Panc1 (cell line): ENCODE results near the gene PRLR. TPM values are rescaled to one million over a fixed set of nuclear protein-coding genes. Genes with fewer than 3 reads are reported as not detected.

ENCODE experiments used
- ATAC-seq: fragments of 200-7000 bp; cut with Tn5 transposase; 2 replicates; pipeline ENCODE4 v1.9.1; 2020; ENCODE audit warnings: mild to moderate bottlenecking, moderate library complexity
- BruUV-seq: library from RNA; stranded (reverse); fragments of 400-500 nt; replicated peaks from 2 replicates; lab custom pipeline; 2021; lab: Mats Ljungman, UMichigan
- CTCF ChIA-PET: fragments of 300-600 bp; sonication (Branson Sonifier 250); formaldehyde crosslinking; loops from one replicate; lab custom pipeline; 2022; ENCODE audit warnings: antibody characterized with exemption; lab: Charles Lee
- POLR2A ChIA-PET: fragments of 300-600 bp; sonication (Branson Sonifier 250); formaldehyde crosslinking; loops from one replicate; lab custom pipeline; 2022; ENCODE audit warnings: antibody characterized with exemption; lab: Charles Lee
- DNase-seq: peaks from one replicate; pipeline ENCODE4 v3.0.0-alpha.2; 2010; ENCODE audit warnings: low read depth, low spot score
- H3K27ac ChIP-seq: 2 replicates; pipeline ENCODE4 v1.5.1; 2011; ENCODE audit warnings: mild to moderate bottlenecking, low read length, inconsistent platforms
- H3K27me3 ChIP-seq: fragments of 200-500 bp; sonication (Bioruptor generic); 2 replicates; pipeline ENCODE4 v1.6.0; 2014; ENCODE audit warnings: low read length, inconsistent platforms; ENCODE audit not compliant: control insufficient read depth, insufficient read depth
- H3K36me3 ChIP-seq: fragments of 200-500 bp; sonication (Bioruptor generic); 2 replicates; pipeline ENCODE4 v1.5.1; 2014; ENCODE audit warnings: inconsistent platforms, mild to moderate bottlenecking, low read length, moderate library complexity; ENCODE audit not compliant: control insufficient read depth, insufficient read depth
- H3K4me1 ChIP-seq: 2 replicates; pipeline ENCODE4 v1.5.1; 2011; ENCODE audit warnings: inconsistent platforms, mild to moderate bottlenecking, low read length, moderate library complexity; ENCODE audit not compliant: control insufficient read depth, insufficient read depth
- H3K4me3 ChIP-seq, 2 experiments: 2 replicates each; pipeline ENCODE4 v1.5.1; 2011 to 2012; ENCODE audit warnings: low read depth in 2 of 2, low read length in 2 of 2, mild to moderate bottlenecking in 2 of 2, inconsistent platforms in 1 of 2, moderate library complexity in 1 of 2
- H3K9me3 ChIP-seq: fragments of 200-500 bp; sonication (Bioruptor generic); 2 replicates; pipeline ENCODE4 v1.5.1; 2014; ENCODE audit warnings: low read depth, mild to moderate bottlenecking, inconsistent platforms, low read length, moderate library complexity; ENCODE audit not compliant: control insufficient read depth, insufficient read depth
- POLR2AphosphoS5 ChIP-seq: IDR thresholded peaks from 2 replicates; pipeline ENCODE4 v1.6.1; 2012; ENCODE audit warnings: mild to moderate bottlenecking, low read depth, low read length, moderate library complexity
- REST ChIP-seq, 2 experiments: IDR thresholded peaks; 2 replicates each; pipeline ENCODE4 v1.6.1; 2011 to 2012; ENCODE audit warnings: low read depth in 2 of 2, control low read depth in 1 of 2, low read length in 1 of 2, mild to moderate bottlenecking in 1 of 2, moderate library complexity in 1 of 2; ENCODE audit not compliant: insufficient read depth in 1 of 2
- SIN3A ChIP-seq: IDR thresholded peaks from 2 replicates; pipeline ENCODE4 v1.6.1; 2012; ENCODE audit warnings: low read depth, mild to moderate bottlenecking, low read length, moderate library complexity, borderline replicate concordance; ENCODE audit not compliant: insufficient read depth
- TCF7L2 ChIP-seq: IDR thresholded peaks from 2 replicates; pipeline ENCODE4 v1.6.1; 2011; ENCODE audit warnings: mild to moderate bottlenecking, low read depth, low read length, inconsistent platforms
- in situ Hi-C: cut with HindIII; loops from 2 replicates; pipeline ENCODE4 v1.10.0; 2016; ENCODE audit warnings: low sequenced_read_pairs, low pct_unique_long_range_greater_than_20kb
- intact Hi-C: fragments of 100-400 bp; cut with micrococcal nuclease; formaldehyde crosslinking; loops from one replicate; pipeline ENCODE4 v1.10.0; 2022; ENCODE audit not compliant: unreplicated experiment
- total RNA-seq: library from RNA; stranded (reverse); gene quantifications from one replicate; pipeline ENCODE4 v1.2.1, GENCODE V29; 2021; ENCODE audit not compliant: unreplicated experiment
- TF ChIP-seq, protein P1 (sequence below): fragments of 450-650 bp; IDR thresholded peaks from 2 replicates; pipeline ENCODE4 v1.5.1; 2017; ENCODE audit warnings: mild to moderate bottlenecking

Gene PRLR
- total RNA-seq, 1 experiment from 2014 or later, result 0.46 TPM

- no peaks in the 10 kb centered on the region for H3K9me3 ChIP-seq
- ATAC-seq, result no peak
- TF ChIP-seq TCF7L2 (no peak), SIN3A (no peak)
- in situ Hi-C loops, result no loop called here
- H3K4me1 ChIP-seq, result no peaks in the 10 kb centered on the region
- intact Hi-C loops, result no loop called here
- POLR2A ChIA-PET, result no interaction called here
- BruUV-seq, result no TSS peak
- H3K4me3 ChIP-seq, result no peak overlapping the region
- CTCF ChIA-PET, result no interaction called here
- no peak for DNase-seq
- no peak overlapping the region for H3K27ac ChIP-seq
- H3K36me3 ChIP-seq, result no peaks in the 10 kb centered on the region
- no peaks in the 10 kb centered on the region for H3K27me3 ChIP-seq
These were observed 70.9 kb downstream of the PRLR start for GRCh38 chr5:35159370-35159742.

DNA sequence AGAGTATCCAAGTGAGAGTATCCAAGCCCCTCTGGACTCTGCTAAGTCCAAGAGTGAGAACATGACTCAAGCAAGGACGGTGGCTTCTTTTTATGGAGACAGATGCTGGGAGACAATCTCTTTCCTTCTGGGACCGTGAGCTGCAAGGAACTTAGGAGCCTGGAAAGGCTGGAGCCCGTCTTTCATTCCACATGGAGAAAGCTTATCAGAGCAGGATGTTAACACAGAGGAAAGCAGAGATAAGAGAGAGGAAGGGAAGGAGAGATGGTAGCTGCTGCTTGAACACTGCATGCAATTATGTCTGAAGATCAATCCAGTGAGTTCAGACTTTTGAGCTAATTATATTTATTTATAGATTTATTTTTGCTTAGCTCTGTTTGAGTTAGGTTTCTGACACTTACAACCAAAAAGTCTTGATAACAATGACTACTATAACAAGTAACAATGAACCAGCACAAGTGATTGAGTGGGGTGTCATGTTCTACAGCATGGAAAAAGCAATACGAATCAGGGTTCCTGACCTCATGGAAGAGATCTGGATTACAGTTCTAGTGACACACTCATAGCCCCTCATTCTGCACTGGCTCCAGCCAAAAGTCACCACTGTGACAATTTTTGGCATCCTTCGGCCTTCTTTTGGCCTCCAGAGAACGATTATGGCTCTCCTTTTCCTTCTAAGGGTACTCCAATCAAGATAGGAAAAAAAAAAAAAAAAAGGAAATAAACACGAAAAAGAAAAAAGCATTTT is 71.5 kb downstream of the PRLR start:
- DNase-seq (no peak), ATAC-seq (no peak)
- ChIA-PET CTCF (no interaction called here), POLR2A (no interaction called here)
- Histone ChIP-seq H3K4me3 (no peak overlapping the region), H3K9me3 (no peaks in the 10 kb centered on the region), H3K36me3 (no peaks in the 10 kb centered on the region), H3K27me3 (no peaks in the 10 kb centered on the region), H3K27ac (no peak overlapping the region), H3K4me1 (no peaks in the 10 kb centered on the region)
- intact Hi-C loops, result no loop called here
- in situ Hi-C loops, result no loop called here
- TF ChIP-seq POLR2AphosphoS5, result no peak
- TF ChIP-seq, protein P1, sequence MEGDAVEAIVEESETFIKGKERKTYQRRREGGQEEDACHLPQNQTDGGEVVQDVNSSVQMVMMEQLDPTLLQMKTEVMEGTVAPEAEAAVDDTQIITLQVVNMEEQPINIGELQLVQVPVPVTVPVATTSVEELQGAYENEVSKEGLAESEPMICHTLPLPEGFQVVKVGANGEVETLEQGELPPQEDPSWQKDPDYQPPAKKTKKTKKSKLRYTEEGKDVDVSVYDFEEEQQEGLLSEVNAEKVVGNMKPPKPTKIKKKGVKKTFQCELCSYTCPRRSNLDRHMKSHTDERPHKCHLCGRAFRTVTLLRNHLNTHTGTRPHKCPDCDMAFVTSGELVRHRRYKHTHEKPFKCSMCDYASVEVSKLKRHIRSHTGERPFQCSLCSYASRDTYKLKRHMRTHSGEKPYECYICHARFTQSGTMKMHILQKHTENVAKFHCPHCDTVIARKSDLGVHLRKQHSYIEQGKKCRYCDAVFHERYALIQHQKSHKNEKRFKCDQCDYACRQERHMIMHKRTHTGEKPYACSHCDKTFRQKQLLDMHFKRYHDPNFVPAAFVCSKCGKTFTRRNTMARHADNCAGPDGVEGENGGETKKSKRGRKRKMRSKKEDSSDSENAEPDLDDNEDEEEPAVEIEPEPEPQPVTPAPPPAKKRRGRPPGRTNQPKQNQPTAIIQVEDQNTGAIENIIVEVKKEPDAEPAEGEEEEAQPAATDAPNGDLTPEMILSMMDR, result no peak
- no peak for TF ChIP-seq TCF7L2
- TF ChIP-seq SIN3A, result no peak
- no peak for TF ChIP-seq REST (IDR thresholded peaks at IDR 0.05; ENCODE audit: insufficient read depth in 1 of 2, low read depth in 2 of 2, low read length in 1 of 2)
- no TSS peak for BruUV-seq

DNA sequence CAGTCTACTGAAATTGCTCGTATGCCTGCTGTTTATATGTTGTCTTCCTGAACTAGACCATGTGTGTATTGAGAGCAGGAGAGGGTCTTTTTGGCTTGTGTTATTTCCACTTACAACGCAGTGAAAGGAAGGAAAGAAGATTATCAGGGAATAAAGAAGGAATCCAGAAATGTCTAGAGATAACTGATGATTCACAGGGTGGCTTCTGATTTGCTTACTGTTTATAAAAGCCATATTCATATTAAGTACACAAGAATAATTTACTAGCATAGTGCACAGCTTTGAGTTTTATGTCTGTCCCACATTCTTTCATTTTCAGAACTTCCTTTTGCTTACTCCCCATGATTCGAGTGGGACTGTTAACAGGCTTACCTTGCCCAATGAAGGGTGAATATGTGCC is 72.1 kb downstream of the PRLR start:
- Histone ChIP-seq H3K4me1 (no peaks in the 10 kb centered on the region), H3K4me3 (no peak overlapping the region), H3K27me3 (no peaks in the 10 kb centered on the region), H3K36me3 (no peaks in the 10 kb centered on the region), H3K27ac (no peak overlapping the region), H3K9me3 (no peaks in the 10 kb centered on the region)
- in situ Hi-C loops, result no loop called here
- no peak for ATAC-seq
- DNase-seq, result no peak
- TF ChIP-seq REST (IDR thresholded peaks at IDR 0.05; ENCODE audit: insufficient read depth in 1 of 2, low read depth in 2 of 2, low read length in 1 of 2), result no peak
- no peak for TF ChIP-seq TCF7L2
- TF ChIP-seq, protein P1, result no peak
- TF ChIP-seq SIN3A, result no peak
- TF ChIP-seq POLR2AphosphoS5, result no peak
- ChIA-PET CTCF (no interaction called here), POLR2A (no interaction called here)
- no TSS peak for BruUV-seq
- intact Hi-C loops, result no loop called here
